GM19025 (cell line): ENCODE data around the gene PLXNC1.

Source experiments
- ATAC-seq: cut with Tn5 transposase; IDR thresholded peaks from one replicate; pipeline ENCODE4 v1.9.1; 2021; ENCODE audit warnings: mild to moderate bottlenecking, low read depth, moderate library complexity; ENCODE audit not compliant: unreplicated experiment

The PLXNC1 gene

DNA sequence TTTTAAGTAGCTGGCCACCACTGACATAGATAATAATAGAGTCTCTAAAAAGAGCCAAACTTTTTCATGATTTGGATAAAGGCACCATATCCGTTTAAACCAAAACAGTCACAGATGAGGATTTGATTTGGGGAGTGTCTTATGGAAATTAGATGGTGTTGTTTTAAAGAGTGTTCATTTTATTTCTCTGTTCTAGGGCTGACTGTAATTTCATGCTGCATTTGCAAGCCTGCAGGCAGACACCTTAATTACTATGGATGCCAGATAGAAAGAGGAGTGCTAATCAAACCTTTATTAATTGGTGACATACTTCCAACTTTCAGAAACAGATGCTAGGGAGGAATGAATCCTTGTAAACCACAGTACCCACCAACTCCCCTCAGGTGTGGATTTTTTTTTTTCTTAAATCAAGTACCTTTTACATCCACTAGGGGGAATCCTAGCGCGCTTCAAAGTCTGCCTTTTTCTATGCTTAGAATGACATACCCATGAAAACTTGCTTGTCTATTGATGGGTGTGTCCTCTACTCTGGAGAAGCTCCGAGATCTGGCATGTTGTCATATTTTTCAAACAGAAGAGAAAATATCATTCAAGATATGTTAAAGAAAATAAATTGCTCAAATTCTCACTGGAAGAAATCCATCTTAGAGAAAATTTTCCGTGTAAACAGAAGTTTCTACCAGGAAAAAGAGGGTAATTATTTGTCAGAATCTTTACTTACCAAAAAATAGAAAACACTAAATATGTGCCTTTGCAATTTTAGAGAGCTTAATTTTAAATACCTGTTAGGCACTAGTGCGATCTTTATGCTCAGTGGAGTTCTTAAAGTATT lies 14.2 kb upstream of the PLXNC1 start:
- no peak for ATAC-seq

- ATAC-seq = no peak
These were observed 12.5 kb upstream of the PLXNC1 start for GRCh38 chr12:94135896-94136295.

DNA sequence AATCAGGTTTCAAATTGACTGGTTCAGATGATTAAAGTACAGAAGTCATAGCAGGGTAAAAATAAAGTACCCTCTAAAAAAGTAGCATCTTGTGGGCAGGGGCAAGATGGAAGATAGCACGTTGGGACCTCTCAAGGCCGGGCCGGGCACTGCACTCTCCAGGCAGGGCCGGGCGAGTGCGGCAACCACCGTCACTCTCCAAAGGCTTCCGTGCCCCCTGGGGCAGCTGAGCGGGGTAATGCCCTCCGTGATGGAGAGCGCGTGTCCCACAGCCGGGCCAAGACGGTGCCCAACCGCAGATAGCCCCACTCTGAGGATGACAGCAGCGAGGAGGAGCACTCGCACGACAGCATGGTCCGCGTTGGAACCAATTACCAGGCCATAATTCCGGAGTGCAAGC lies 8.6 kb upstream of the PLXNC1 start:
- no peak for ATAC-seq

DNA sequence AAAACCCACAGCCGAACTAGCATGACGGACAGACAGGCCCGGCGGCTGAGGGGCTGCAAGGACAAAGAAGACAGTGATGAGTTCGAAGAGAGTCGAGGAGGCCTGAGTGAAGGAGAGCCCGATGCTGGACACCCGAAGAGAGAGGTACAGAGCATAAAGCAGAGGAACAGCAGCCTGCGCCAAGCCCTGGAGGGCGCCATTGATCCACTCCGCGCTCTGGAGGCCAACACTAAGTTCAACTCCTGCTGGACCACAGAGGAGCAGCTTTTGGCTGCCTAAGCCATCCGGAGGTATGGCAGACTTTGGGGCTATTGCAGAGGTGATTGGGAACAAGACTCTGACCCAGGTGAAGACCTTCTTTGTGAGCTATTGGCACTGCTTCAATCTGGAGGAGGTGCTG lies 7.8 kb upstream of the PLXNC1 start:
- no peak for ATAC-seq

DNA sequence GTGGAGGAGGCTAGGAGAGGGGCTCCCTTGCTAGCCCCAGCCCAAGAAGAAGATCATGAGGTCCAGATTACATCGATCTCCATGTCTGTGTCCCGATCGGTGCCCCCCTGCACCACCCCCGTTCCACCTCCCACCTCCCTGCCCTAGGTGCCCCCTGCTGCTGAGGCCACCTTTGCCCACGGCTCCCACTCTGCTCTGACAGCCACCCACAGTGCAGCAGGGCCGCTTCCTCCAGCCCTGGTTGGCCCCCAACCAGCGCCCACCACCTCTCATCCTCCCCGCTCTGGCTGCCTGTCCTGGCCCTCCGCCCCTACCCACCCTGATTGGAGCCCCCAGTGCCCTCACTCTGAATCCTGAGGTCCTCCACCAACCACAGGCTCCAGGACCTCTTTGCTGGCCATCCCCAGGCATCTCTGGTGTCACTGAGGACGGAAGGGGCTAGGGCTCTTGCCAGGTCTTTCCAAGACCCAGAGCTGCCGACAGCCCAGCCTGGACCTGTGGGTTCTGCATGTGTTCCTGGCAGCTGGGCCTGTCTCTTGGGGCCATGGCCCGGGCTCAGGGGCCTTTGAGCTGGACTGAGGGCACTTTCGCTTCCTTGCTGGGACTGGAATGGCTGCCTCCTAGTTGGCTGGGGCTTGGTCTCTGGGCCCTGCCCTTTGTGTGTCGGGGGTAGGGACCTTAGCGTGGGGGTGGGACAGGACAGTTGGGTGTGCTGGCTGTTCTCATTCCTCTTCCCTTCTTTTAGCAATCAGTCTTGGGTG lies 7.2 kb upstream of the PLXNC1 start:
- ATAC-seq = no peak

DNA sequence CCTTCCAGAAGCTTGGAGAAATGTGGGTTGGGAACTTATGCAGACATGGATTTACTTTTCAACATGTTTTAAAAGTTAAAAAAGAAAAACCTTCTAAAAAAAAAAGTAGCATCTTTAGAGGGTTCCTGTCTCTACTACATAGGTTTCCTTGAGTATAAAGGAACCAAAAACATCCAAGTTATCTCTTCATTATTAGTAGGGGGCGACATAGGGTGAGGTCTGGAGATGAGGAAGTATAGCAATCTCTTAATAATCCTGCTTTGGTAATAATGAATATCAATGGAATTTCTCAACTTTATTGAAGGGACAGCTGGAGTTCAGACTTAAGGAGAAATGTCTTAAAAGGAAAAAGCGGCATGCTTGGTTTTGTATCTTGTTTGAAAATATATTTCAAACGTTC lies 6.5 kb upstream of the PLXNC1 start:
- no peak for ATAC-seq

DNA sequence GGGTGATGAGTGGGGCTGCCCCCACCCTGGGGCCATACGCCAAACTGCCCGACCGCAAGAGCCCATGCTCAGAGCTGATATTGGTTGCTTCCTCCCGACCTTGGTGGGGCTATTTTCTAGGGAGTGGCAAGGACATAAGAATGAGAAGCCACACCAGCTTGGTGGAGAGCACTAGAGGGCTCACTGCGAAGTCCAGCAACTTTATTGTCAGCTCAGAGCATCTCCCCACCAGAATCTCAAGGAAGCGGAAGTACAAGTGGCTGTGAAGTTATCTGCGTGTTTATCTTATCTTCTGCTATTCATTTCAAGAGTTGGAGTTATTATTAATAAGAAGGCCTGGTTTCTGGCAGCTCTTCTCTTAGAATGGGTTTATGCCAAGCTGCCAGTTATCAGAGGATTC lies 4.9 kb upstream of the PLXNC1 start:
- ATAC-seq = no peak

DNA sequence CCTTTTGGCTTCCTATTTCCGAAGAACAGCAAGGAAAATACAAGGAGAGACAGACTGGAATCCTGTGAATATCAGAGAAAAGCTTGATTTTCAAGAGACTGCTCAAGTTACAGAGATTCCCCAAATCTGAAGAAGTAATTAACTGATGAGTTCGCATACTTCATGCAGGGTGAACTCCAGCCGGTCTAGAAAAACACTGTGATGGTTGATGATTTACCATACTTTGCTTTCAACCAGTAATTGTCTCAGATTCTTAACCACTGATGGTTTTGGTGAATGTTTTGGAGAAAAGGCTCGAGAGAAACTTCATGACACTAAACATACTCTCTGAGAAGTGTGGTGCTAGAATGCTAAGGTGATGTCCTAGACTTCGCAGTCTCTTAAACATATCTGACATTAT lies 4.4 kb upstream of the PLXNC1 start:
- ATAC-seq = no peak

DNA sequence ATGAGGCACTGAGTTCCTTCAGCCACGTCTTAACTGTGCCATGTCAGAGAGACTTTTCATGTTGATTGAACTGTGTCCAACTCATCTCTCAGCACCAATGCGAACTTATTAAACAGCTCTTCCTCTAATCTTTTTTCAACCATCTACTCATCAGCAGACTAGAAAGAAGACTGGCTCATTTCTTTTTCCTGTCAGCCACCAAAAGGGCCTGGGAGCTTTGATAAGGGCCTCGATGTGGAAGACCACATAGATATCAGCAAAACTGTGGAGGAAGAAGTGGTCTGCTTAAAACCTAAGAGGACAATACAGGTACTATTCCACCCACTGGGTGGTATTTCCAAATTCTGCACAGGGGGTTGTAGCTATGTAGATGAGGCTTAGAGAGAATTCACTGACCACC lies 3.6 kb upstream of the PLXNC1 start:
- ATAC-seq = no peak

DNA sequence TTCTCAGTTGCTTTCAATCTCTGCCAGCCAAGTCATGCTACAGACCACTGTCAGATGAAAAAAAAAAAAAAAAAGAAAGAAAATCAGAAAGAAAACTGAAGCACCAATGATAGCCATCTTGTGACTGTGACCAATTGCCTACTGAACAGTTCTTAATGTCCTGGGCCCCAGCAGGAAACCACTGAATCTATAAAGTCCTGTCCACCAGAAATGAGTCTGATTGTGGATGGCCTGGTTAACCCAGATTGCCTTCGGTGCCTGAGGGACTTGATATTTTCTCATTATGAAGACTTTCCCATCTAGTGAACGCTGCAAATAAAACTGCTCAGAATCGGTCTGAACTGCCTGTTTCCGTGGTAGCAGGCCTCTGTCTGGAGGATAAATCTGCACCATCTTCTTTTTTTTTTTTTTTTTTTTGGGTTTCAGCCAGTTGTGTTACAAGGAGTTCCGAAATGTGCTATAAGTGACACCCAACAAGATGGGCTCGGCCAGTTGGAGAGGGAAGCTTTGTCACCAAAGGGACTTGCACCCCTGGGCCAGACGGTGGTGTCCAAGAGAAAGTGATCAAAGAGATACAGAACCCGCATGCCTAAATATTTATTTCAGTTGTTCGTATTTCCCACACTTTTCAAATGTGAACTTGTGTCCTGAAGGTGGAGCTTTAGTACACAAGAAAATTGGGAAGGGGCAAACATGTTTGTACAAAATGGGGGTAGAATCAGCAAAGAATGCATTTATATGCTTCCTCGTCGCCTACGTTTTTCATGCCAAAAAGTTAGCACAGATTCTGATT lies 3.0 kb upstream of the PLXNC1 start:
- ATAC-seq = no peak

DNA sequence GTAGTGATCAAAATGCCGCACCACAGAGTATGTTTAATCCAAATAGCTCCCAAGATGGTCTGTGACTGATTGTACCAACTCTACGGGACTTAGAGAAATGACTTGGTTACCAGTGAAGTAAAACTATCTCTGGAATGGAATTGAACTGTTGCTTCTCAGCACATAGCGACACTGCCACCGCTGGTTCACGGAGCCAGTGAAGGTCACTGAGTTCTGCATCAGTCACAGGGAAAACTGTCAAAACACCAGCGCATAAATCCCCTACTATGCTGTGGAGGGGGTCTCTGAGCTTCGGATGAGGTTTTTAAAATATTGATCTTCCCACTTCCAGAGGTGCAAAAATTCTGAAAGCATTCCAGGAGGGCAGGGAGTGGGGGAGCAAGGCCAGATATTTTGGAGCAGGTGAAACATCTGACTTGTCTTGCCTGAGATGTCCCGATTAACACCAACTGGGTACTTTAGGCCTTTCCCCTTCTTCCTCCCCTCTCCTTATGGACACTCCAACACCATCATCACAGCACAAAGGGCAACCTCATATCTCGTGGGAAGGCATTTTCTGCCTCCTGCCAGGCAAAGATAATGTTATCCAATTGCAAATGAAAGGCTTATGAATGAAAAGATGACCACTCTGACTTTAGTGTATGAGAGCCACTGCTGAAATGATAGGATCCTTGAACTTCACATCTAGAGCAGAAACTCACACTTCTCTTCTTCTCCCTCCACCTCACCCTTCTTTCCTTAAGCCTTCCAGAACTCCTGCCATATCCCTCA lies 2.0 kb upstream of the PLXNC1 start:
- ATAC-seq = no peak

DNA sequence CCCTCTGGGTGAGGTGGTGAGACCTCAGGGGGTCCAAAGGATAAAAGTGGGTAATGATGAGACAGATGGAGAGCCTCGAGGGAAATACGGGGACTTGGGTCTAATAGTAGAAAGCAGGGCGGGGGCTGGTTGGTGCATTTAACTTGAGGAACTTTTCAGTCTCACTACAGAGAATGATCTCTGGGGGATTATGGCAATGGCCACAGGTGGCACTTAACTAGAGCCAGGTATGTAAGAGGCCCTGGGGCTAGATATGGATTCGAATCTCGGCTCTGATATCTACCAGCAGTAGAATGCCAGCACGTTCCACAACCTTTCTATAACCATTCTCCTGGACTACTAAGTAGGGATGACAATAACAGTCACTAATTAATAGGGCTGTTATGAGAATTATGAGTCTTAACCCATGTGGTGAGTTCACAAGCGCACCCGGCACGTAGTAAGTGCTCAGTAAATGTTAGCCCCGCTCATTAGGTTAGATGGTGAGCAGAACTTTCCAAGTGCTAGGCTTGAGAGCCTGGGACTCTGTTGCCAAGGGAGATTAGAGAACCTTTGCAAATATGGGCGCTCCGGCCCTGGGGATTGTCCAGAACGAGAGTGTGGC lies 888 bp upstream of the PLXNC1 start:
- ATAC-seq = no peak

GRCh38 chr12:94148739-94149118 lies 352 bp downstream of the PLXNC1 start:
- ATAC-seq = peak; percentile 8

DNA sequence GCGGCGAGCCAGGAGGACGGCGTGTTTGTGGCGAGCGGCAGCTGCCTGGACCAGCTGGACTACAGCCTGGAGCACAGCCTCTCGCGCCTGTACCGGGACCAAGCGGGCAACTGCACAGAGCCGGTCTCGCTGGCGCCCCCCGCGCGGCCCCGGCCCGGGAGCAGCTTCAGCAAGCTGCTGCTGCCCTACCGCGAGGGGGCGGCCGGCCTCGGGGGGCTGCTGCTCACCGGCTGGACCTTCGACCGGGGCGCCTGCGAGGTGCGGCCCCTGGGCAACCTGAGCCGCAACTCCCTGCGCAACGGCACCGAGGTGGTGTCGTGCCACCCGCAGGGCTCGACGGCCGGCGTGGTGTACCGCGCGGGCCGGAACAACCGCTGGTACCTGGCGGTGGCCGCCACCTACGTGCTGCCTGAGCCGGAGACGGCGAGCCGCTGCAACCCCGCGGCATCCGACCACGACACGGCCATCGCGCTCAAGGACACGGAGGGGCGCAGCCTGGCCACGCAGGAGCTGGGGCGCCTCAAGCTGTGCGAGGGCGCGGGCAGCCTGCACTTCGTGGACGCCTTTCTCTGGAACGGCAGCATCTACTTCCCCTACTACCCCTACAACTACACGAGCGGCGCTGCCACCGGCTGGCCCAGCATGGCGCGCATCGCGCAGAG lies 873 bp downstream of the PLXNC1 start:
- ATAC-seq = peak; percentile 25

GRCh38 chr12:94149781-94150239 lies 1.4 kb downstream of the PLXNC1 start:
- no peak for ATAC-seq

DNA sequence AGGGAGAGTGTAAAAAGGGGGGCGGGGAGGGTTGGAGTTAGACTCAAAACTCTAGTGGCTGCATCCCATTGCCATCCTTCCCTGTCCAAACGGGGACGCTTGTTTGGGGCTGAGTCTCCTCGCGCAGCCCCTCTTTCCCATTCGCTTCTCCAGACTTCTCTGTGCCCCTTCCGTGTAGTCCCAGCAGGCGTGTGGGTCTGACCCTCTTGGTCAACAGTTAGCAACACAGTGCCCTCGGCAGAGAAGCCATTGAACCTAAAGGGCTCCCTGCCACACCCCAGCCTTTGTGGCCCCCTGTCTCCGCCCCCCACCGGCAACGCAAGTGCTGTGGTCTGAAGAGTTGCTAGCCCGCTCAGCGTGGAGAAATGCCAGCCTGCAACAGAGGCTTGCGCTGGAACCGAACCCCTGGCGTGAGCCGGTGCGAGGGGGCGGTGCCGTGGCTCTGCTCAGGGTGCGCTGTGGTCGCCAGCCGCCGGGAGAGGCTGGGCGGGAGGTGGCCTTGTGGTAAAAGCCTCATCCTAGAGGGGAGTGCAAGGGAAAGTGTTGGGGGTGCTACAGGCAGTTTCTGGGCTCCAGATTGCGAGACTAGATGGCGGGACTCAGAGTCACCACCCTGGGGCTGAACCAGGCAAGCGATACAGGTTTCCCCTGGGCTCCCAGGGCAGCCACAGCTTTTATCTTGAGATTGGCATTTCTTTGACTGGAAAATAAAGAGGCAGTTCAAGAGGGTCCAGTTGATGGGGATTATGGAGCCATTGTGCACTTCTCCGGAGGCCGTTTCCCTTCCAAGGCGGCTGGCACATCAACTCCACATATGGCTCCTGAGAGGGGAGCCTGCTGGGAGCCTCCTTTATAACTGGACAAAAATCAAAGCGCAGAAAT lies 2.1 kb downstream of the PLXNC1 start:
- no peak for ATAC-seq

- ATAC-seq = no peak
These were observed 3.2 kb downstream of the PLXNC1 start for GRCh38 chr12:94151582-94151981.

DNA sequence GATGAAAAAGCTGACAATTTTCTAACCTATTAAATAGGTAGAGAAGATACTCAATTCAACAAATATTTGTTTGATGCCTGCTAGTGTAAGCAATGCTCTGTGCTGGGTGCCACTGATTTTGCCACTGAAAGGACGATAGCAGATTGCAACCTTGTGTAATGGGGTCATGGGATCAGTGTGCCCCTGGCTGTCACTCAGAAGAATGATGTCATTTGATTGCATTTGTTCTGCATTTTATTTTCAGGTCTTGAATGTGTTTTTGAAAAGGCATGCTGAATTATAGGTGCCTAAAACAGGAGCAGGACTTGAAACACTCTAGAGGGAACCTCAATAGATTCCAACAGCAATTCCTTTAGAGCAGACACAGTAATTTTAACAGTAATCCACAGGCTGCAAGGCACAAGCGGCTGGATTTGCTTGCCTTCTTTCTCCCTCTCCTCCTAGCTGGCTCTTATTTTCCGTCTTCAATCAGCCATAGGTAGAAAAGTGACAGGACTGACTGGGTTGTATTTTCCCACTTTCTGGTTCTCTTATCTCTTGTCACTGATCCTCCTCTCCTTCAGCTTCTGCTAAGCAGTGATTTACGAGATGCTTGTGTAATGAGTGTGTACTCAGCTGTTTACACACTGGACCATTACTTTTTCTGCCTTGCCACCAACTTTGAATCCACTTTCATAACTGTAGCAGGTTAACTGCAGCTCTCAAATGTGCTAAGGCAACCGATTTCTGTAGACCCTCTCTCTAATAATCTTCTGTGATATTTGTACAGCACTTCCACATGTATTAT lies 4.1 kb downstream of the PLXNC1 start:
- ATAC-seq = no peak
